SK-N-SH (cell line): Measurements from ENCODE around the gene CHD6.

Experiments used
- CHD2 ChIP-seq: fragments of 150-350 bp; IDR thresholded peaks from 2 replicates; pipeline ENCODE4 v1.6.1; 2018; ENCODE audit warnings: low read length; ENCODE audit not compliant: partially characterized antibody
- MXI1 ChIP-seq: IDR thresholded peaks from 2 replicates; pipeline ENCODE4 v1.6.1; 2012; ENCODE audit warnings: mild to moderate bottlenecking, low read depth, low read length, improper control_type of control experiment
- TF ChIP-seq, protein P1 (sequence below): fragments of 200-600 bp; sonication (generic); IDR thresholded peaks from 2 replicates; pipeline ENCODE4 v1.6.1; 2017; ENCODE audit warnings: antibody characterized with exemption, mild to moderate bottlenecking, moderate library complexity

DNA sequence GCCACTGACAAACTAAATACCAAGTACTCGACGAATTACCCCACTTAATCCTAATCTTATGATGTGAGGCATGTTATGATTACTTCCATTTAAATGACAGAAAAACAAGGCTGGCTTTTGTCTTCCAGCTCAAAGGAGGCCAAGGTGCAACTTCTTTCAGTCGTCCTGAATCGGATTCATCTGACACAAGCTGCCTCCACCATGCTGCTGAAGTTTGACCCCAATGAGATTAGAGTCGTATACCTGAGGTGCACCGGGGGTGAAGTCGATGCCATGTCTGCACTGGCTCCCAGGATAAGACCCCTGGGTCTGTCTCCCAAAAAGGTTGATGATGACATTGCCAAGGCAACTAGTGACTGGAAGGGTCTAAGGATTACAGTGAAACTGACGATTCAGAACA is 71.0 kb downstream of the CHD6 start:
- TF ChIP-seq MXI1, result no peak
- TF ChIP-seq, protein P1, sequence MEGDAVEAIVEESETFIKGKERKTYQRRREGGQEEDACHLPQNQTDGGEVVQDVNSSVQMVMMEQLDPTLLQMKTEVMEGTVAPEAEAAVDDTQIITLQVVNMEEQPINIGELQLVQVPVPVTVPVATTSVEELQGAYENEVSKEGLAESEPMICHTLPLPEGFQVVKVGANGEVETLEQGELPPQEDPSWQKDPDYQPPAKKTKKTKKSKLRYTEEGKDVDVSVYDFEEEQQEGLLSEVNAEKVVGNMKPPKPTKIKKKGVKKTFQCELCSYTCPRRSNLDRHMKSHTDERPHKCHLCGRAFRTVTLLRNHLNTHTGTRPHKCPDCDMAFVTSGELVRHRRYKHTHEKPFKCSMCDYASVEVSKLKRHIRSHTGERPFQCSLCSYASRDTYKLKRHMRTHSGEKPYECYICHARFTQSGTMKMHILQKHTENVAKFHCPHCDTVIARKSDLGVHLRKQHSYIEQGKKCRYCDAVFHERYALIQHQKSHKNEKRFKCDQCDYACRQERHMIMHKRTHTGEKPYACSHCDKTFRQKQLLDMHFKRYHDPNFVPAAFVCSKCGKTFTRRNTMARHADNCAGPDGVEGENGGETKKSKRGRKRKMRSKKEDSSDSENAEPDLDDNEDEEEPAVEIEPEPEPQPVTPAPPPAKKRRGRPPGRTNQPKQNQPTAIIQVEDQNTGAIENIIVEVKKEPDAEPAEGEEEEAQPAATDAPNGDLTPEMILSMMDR, result no peak
- TF ChIP-seq CHD2, result no peak
